Stomach (tissue), 9 donors: ENCODE data around the gene INSL3. TPM values are rescaled to one million over a fixed set of nuclear protein-coding genes. Genes with fewer than 3 reads are reported as not detected.
A peak's percentile ranks its signal among the peaks of the same experiment; 100 is the strongest.

ENCODE experiments used
- DNase-seq, 2 donors: peaks; one replicate each; pipeline versions ENCODE4 v3.0.0 to v3.0.0-alpha.2; 2013 to 2019
- H3K27ac ChIP-seq, 5 donors: fragments of 200-600 bp in 4 of 5; sonication (generic) in 4 of 5; one replicate each; pipeline ENCODE4 v1.5.1; 2013 to 2019; ENCODE audit warnings: mild to moderate bottlenecking in 1 of 5, moderate library complexity in 1 of 5
- H3K27me3 ChIP-seq, 3 donors: fragments of 200-600 bp; sonication (generic); one replicate each; pipeline ENCODE4 v1.5.1; 2017 to 2019; ENCODE audit warnings: mixed run types in 1 of 3
- H3K36me3 ChIP-seq, 4 donors: fragments of 200-600 bp; sonication (generic); 1 replicate in 3 of 4; 2 replicates in 1 of 4; pipeline ENCODE4 v1.5.1; 2016 to 2019
- H3K4me1 ChIP-seq, 4 donors: fragments of 200-600 bp; sonication (generic); one replicate each; pipeline ENCODE4 v1.5.1; 2016 to 2019
- H3K4me3 ChIP-seq, 4 donors: fragments of 200-600 bp; sonication (generic) in 3 of 4; one replicate each; pipeline ENCODE4 v1.5.1; 2016 to 2019; ENCODE audit warnings: mild to moderate bottlenecking in 1 of 4
- H3K9me3 ChIP-seq, 4 donors: fragments of 200-600 bp; sonication (generic); one replicate each; pipeline ENCODE4 v1.5.1; 2016 to 2019
- EP300 ChIP-seq: sonication (generic); formaldehyde crosslinking; IDR thresholded peaks from one replicate; pipeline ENCODE4 v1.6.1; 2017; ENCODE audit warnings: antibody characterized with exemption
- POLR2A ChIP-seq, 4 donors: fragments of 450-650 bp; IDR thresholded peaks; one replicate each; pipeline ENCODE4 v1.6.1; 2016; ENCODE audit warnings: antibody characterized with exemption in 4 of 4, control low read depth in 2 of 4, mild to moderate bottlenecking in 1 of 4, moderate library complexity in 1 of 4
- POLR2AphosphoS5 ChIP-seq, 3 donors: sonication (generic); formaldehyde crosslinking; IDR thresholded peaks; one replicate each; pipeline ENCODE4 v1.6.1; 2016; ENCODE audit warnings: antibody characterized with exemption in 3 of 3
- WGBS, 5 donors: extraction: QIAGEN DNeasy Blood & Tissue Kit in 3 of 5; methylation state at CpG; one replicate each; pipeline versions ENCODE4 v1.1.5 to v1.1.7; 2013 to 2018; 5-methylcytosine and 5-hydroxymethylcytosine counted together
- intact Hi-C: fragments of 100-400 bp; cut with DNase I; formaldehyde crosslinking; loops from one replicate; pipeline ENCODE4 v1.15.1; 2023; ENCODE audit warnings: low total_unique reads
- polyA plus RNA-seq, 3 donors: library from polyadenylated mRNA; stranded (reverse); fragments of 200-250 nt; gene quantifications; one replicate each; pipeline ENCODE4 v1.2.3, GENCODE V29; 2013
- total RNA-seq, 5 donors: library from RNA; depleted of rRNA; stranded (reverse); fragments of >200 nt; gene quantifications; one replicate each; pipeline versions ENCODE4 v1.1.0 to v1.2.3, GENCODE V29; 2014 to 2016
- TF ChIP-seq, protein P1 (sequence below), 7 experiments: fragments of 450-650 bp in 4 of 7; fragments of 200-600 bp in 3 of 7; sonication (generic) in 3 of 7; IDR thresholded peaks; one replicate each; pipeline ENCODE4 v1.5.1; 2016 to 2019; ENCODE audit warnings: antibody characterized with exemption in 7 of 7, control low read depth in 2 of 7, mild to moderate bottlenecking in 1 of 7
- donor health status: healthy with polysubstance abuse.
- donor health status: Bipolar disorder and iron deficiency.
- donor health status: healthy.

The INSL3 gene
- total and polyA plus RNA-seq, 8 donors = 0.23 TPM; not detected in 7

DNA sequence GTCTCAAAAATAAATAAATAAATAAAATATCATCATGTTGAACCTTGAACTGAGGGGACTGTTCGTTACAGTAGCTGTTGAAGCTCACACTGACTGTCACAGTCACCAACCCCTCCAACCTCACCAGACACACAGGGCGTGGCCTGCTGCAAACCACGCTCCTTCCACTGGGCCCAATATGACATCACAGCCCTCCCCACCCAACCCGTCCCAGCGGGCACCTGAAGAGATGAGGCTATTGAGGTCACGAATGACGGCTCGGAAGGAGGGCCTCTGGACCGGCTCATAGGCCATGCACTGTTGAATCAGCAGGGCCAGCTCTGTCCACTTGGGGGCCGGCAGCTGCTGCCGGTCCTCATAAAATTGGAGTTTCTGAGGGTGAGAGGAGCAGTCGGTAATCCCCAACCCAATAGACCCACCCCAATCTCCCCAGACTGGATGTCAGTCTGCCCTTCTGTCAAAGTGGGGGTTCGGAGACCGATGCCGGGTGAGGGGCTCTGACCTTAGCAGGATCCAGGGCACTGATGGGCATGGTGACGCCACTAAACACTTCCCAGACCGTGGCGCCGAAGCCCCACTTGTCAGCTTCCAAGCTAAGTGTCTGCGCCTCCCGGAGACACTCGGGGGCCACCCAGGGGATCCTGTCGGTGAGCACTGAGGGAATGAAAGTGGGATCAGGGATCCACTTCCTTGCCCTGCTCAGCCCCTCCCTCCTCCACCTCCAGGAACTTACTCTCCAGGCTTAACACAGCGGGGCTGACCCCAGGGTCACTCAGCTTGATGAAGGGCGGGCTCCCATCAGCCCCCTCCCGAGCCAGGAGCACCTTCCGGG lies 13.2 kb upstream of the INSL3 start:
- H3K9me3 ChIP-seq = no peaks in the 10 kb centered on the region
- intact Hi-C loops = no loop called here
- DNase-seq = no peak
- peaks cover 0 to 22% (median 20%) of the 10 kb centered on the region in 4 donors for H3K4me1 ChIP-seq
- no peak overlapping the region for H3K27ac ChIP-seq
- H3K27me3 ChIP-seq = peaks cover 0 to 39% (median 3%) of the 10 kb centered on the region in 3 donors
- H3K4me3 ChIP-seq = no peak overlapping the region
- TF ChIP-seq, protein P1, sequence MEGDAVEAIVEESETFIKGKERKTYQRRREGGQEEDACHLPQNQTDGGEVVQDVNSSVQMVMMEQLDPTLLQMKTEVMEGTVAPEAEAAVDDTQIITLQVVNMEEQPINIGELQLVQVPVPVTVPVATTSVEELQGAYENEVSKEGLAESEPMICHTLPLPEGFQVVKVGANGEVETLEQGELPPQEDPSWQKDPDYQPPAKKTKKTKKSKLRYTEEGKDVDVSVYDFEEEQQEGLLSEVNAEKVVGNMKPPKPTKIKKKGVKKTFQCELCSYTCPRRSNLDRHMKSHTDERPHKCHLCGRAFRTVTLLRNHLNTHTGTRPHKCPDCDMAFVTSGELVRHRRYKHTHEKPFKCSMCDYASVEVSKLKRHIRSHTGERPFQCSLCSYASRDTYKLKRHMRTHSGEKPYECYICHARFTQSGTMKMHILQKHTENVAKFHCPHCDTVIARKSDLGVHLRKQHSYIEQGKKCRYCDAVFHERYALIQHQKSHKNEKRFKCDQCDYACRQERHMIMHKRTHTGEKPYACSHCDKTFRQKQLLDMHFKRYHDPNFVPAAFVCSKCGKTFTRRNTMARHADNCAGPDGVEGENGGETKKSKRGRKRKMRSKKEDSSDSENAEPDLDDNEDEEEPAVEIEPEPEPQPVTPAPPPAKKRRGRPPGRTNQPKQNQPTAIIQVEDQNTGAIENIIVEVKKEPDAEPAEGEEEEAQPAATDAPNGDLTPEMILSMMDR (IDR thresholded peaks at IDR 0.05) = no peak
- H3K36me3 ChIP-seq = peaks cover 0 to 83% (median 31%) of the 10 kb centered on the region in 4 donors
- WGBS, 5 donors = 66 to 85% (median 72%) methylated on average over 23 to 27 of the region's 27 CpGs

DNA sequence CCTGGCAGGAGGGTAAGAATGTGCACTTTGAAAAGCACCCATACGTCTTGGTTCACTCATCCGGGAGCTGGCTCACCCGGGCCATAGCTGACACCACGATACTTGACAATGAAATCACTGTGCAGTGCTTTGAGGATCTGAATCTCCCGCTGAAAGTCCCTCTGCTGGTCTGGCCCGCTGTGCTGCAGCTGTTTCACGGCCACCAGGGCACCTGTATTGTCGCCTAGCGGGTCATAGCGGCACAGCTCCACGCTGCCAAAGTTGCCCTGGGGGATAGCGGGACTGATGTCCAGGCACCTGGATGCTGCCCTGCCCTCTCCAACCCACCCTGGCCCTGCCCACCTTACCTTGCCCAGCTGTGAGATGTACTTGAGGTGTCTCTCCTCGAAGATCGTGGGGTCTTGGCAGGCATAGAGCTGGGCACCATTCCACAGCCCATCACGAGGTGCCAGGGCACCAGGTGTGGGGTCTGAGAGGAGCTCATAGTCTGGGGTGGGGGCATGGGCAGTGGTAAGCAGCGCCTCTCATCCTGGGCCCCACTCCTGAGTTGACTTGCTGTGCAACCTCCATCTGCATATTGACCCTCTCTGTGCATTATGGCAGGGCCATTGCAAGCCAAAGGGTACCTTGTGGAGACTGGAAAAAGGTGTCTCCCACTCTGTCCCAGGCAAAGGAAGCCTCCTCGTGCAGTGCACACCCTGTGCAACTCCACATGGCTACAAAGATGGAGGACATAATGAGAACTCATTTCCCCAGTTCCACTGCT lies 11.3 kb upstream of the INSL3 start:
- Histone ChIP-seq H3K4me1 (peaks cover 0 to 22% (median 20%) of the 10 kb centered on the region in 4 donors), H3K27me3 (peaks cover 0 to 45% (median 3%) of the 10 kb centered on the region in 3 donors), H3K27ac (no peak overlapping the region), H3K9me3 (no peaks in the 10 kb centered on the region), H3K4me3 (no peak overlapping the region), H3K36me3 (peaks cover 0 to 63% (median 23%) of the 10 kb centered on the region in 4 donors)
- no peak for DNase-seq
- intact Hi-C loops = no loop called here
- TF ChIP-seq, protein P1 (IDR thresholded peaks at IDR 0.05) = no peak
- TF ChIP-seq EP300 (no peak), POLR2A (IDR thresholded peaks at IDR 0.05) (no peak), POLR2AphosphoS5 (IDR thresholded peaks at IDR 0.05) (no peak)
- whole genome bisulfite sequencing, 5 donors = 83 to 88% (median 88%) methylated on average over 9 to 17 of the region's 17 CpGs

DNA sequence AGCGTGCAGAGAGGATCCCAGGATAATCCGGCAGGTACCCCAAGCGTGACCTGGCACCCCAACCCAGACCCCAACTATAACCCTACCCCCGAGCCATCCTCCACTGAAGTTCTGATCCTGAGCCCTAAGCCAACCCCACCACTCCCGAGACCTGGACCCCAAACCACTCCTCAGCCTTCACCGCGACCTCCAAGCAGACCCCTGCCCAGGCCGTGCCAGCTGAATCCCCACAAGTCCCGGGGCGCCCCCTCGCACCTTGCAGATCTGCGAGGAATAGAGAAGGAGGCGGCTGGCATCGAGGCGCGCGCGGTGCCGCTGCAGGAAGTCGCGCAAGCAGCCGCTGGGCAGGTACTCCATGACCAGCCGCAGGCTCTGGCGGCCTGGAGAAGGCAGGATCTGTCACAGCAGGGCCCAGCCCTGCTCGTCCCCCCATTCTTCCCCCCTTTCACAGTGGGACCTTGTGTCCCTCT lies 10.1 kb upstream of the INSL3 start:
- H3K27me3 ChIP-seq = peaks cover 0 to 50% (median 3%) of the 10 kb centered on the region in 3 donors
- peak overlapping the region; percentile 19 to 44 (median 30) for H3K4me3 ChIP-seq
- H3K27ac ChIP-seq = no peak overlapping the region
- peaks cover 0 to 22% (median 20%) of the 10 kb centered on the region in 4 donors for H3K4me1 ChIP-seq
- TF ChIP-seq, protein P1 (IDR thresholded peaks at IDR 0.05) = no peak
- TF ChIP-seq EP300 (no peak), POLR2A (IDR thresholded peaks at IDR 0.05) (no peak), POLR2AphosphoS5 (IDR thresholded peaks at IDR 0.05) (no peak)
- WGBS, 5 donors = 30 to 65% (median 36%) methylated on average over 7 to 25 of the region's 25 CpGs
- H3K36me3 ChIP-seq = peaks cover 0 to 58% (median 19%) of the 10 kb centered on the region in 4 donors
- DNase-seq = peak in 1 of 2 donors; percentile 27
- intact Hi-C loops = no loop called here
- no peaks in the 10 kb centered on the region for H3K9me3 ChIP-seq
